HG03159 (cell line): ENCODE data around the gene STARD10.

Experiments
- ATAC-seq: cut with Tn5 transposase; IDR thresholded peaks from one replicate; pipeline ENCODE4 v1.9.1; 2021; ENCODE audit warnings: mild to moderate bottlenecking, moderate library complexity; ENCODE audit not compliant: unreplicated experiment

Gene STARD10

GRCh38 chr11:72712168-72712751 is 81.6 kb downstream of the STARD10 start:
- ATAC-seq = no peak

- ATAC-seq = no peak
These were observed 82.7 kb downstream of the STARD10 start for GRCh38 chr11:72711141-72711540.

- ATAC-seq = no peak
These were observed 83.6 kb downstream of the STARD10 start for GRCh38 chr11:72710278-72710677.

- no peak for ATAC-seq
These were observed 84.2 kb downstream of the STARD10 start for GRCh38 chr11:72709478-72710238.

- ATAC-seq = no peak
These were observed 86.8 kb downstream of the STARD10 start for GRCh38 chr11:72707032-72707431.

- ATAC-seq = no peak
These were observed 87.3 kb downstream of the STARD10 start for GRCh38 chr11:72706579-72706978.

- ATAC-seq = no peak
These were observed 88.1 kb downstream of the STARD10 start for GRCh38 chr11:72705442-72706365.

- no peak for ATAC-seq
These were observed 89.0 kb downstream of the STARD10 start for GRCh38 chr11:72704783-72705265.
